ENCODE measurements around the gene GRIK4. TPM values are rescaled to one million over a fixed set of nuclear protein-coding genes. Genes with fewer than 3 reads are reported as not detected.

The GRIK4 gene
- total and polyA plus RNA-seq, 2 experiments from 2014 or later, result not detected

DNA sequence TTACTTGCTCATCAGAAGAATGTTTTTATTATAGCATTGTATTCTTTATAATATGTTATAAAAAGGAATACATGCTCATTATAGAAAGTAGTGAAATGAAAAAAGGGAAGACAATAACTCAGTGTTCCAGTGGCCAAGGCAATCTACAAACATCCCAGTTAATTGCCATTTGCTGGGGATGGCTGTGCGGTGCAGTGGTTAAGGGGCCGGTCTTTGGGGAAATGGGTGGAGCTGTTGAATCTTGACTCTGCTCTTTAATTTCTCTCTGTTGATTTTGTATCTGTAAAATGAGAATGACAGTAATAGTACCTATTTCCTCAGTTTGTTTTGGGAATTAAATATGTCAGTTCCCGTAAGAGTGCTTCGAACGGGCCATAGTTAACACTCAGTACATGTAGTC lies 299.7 kb downstream of the GRIK4 start:
- H3K9ac ChIP-seq, result no peak overlapping the region
- no peaks in the 10 kb centered on the region for H3K36me3 ChIP-seq (ENCODE audit: low read depth)
- no peaks in the 10 kb centered on the region; the same call in 1 of the 2 replicates for H3F3A ChIP-seq (ENCODE audit: insufficient read depth)
- in situ Hi-C loops (cut with MboI), result no loop called here
- H3K27ac ChIP-seq, result no peak overlapping the region
- peaks cover 11% of the 10 kb centered on the region; the same call in 1 of the 2 replicates for H3K27me3 ChIP-seq (replicated peaks; ENCODE audit: insufficient read depth)
- H3K4me3 ChIP-seq, result no peak overlapping the region
- peaks cover 4% of the 10 kb centered on the region; the same call in 1 of the 2 replicates for H3K4me1 ChIP-seq (ENCODE audit: insufficient read depth)
- H3K4me2 ChIP-seq (ENCODE audit: unreplicated experiment), result no peak overlapping the region
- no peak for DNase-seq
- TF ChIP-seq EZH2 (IDR thresholded peaks at IDR 0.05; ENCODE audit: insufficient read depth, poor library complexity, severe bottlenecking), result no peak
- no peaks in the 10 kb centered on the region for H3K79me2 ChIP-seq (ENCODE audit: insufficient read depth)
- no peaks in the 10 kb centered on the region for H4K20me1 ChIP-seq (ENCODE audit: insufficient read depth)
- 82 to 87% methylated on average over 5 of the region's 5 CpGs for WGBS, 2 experiments (ENCODE audit: low coverage in 1 of 2, low lambda C conversion rate in 2 of 2, missing lambda C conversion rate in 2 of 2)
- H2AFZ ChIP-seq, result no peak overlapping the region
- no peaks in the 10 kb centered on the region for H3K9me3 ChIP-seq (ENCODE audit: low read depth)
- no peaks in the 10 kb centered on the region for H3K9me2 ChIP-seq (ENCODE audit: insufficient read depth)

DNA sequence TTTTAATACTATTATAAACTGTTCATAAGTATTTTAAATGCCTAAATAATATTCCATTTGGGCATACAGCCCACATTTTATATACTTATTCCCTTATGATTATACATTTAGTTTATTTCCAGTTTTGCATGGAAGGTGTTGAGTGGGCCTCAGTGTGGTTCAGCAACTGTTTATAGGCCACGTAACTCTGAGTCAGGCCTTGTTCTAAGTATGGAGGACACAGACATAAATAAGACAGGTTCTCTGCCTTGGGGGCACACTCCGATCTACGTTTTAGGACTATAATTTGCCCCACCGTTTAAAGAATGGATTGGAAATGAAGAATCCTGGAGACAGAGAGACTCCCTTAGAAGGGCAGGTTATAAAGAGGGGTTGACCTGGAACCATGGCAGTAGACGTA lies 300.2 kb downstream of the GRIK4 start:
- Histone ChIP-seq H3K27me3 (replicated peaks; ENCODE audit: insufficient read depth) (peaks cover 11% of the 10 kb centered on the region; the same call in 1 of the 2 replicates), H3K79me2 (ENCODE audit: insufficient read depth) (no peaks in the 10 kb centered on the region), H3K9me2 (ENCODE audit: insufficient read depth) (no peaks in the 10 kb centered on the region), H3K4me1 (ENCODE audit: insufficient read depth) (peaks cover 4% of the 10 kb centered on the region; the same call in 1 of the 2 replicates), H2AFZ (no peak overlapping the region), H3K36me3 (ENCODE audit: low read depth) (no peaks in the 10 kb centered on the region), H3K4me3 (no peak overlapping the region), H4K20me1 (ENCODE audit: insufficient read depth) (no peaks in the 10 kb centered on the region), H3K27ac (no peak overlapping the region), H3K9me3 (ENCODE audit: low read depth) (no peaks in the 10 kb centered on the region), H3F3A (ENCODE audit: insufficient read depth) (no peaks in the 10 kb centered on the region; the same call in 1 of the 2 replicates), H3K9ac (no peak overlapping the region), H3K4me2 (ENCODE audit: unreplicated experiment) (no peak overlapping the region)
- WGBS, 2 experiments (ENCODE audit: low coverage in 1 of 2, low lambda C conversion rate in 2 of 2, missing lambda C conversion rate in 2 of 2), result 71 to 74% methylated on average over 5 of the region's 5 CpGs
- TF ChIP-seq EZH2phosphoT487 (IDR thresholded peaks at IDR 0.05; ENCODE audit: insufficient read depth, low read depth) (no peak), EZH2 (IDR thresholded peaks at IDR 0.05; ENCODE audit: insufficient read depth, poor library complexity, severe bottlenecking) (no peak)
- in situ Hi-C loops (cut with MboI), result no loop called here
- DNase-seq, result no peak

DNA sequence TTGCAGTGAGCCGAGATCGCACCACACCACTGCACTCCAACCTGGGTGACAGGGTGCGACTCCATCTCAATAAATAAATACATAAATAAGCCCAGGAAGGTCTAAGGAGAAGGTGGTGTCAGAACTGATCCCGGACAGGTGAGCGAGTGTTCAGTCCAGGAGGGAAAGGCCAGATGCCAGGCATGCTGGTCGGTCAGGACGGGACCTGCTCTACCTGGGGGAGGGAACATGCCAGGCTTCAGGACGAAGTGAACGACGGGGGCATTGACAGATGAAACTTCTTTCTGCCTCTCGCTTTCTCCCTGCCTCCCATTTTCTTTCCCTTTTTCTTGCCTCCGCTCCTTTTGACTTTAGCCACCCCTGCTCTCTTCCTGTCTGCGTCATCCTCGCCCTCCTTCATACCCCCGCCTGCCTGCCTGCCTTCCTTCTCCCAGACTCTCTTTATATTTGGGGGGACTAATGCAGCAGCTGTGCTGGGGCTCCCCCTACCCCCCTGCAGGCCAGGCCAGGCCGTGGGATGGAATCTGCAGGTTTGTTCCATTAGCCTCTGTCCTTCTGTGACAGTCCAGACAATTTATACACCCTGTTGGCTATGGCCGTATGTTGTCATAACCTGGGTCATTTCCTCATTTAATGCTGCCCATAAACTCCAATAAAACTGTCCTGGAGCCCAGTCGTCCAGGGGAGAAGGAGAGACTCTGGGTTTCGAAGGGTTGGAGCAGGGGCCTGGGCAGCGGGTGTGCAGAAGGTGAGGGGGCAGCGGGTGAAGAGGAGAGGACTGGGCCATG lies 303.2 kb downstream of the GRIK4 start:
- Histone ChIP-seq H3K79me2 (ENCODE audit: insufficient read depth) (no peaks in the 10 kb centered on the region), H3K27ac (no peak overlapping the region), H4K20me1 (ENCODE audit: insufficient read depth) (no peaks in the 10 kb centered on the region), H3F3A (ENCODE audit: insufficient read depth) (no peaks in the 10 kb centered on the region), H2AFZ (no peak overlapping the region), H3K9ac (no peak overlapping the region), H3K4me1 (ENCODE audit: insufficient read depth) (no peaks in the 10 kb centered on the region), H3K36me3 (ENCODE audit: low read depth) (no peaks in the 10 kb centered on the region), H3K9me2 (ENCODE audit: insufficient read depth) (no peaks in the 10 kb centered on the region), H3K27me3 (replicated peaks; ENCODE audit: insufficient read depth) (peaks cover 26% of the 10 kb centered on the region), H3K4me2 (ENCODE audit: unreplicated experiment) (no peak overlapping the region), H3K4me3 (no peak overlapping the region), H3K9me3 (ENCODE audit: low read depth) (no peaks in the 10 kb centered on the region)
- no peak for DNase-seq
- TF ChIP-seq EZH2phosphoT487 (IDR thresholded peaks at IDR 0.05; ENCODE audit: insufficient read depth, low read depth) (no peak), EZH2 (IDR thresholded peaks at IDR 0.05; ENCODE audit: insufficient read depth, poor library complexity, severe bottlenecking) (no peak)
- in situ Hi-C loops (cut with MboI), result no loop called here
- WGBS, 2 experiments (ENCODE audit: low coverage in 1 of 2, low lambda C conversion rate in 2 of 2, missing lambda C conversion rate in 2 of 2), result 76% methylated on average over 20 to 21 of the region's 21 CpGs

DNA sequence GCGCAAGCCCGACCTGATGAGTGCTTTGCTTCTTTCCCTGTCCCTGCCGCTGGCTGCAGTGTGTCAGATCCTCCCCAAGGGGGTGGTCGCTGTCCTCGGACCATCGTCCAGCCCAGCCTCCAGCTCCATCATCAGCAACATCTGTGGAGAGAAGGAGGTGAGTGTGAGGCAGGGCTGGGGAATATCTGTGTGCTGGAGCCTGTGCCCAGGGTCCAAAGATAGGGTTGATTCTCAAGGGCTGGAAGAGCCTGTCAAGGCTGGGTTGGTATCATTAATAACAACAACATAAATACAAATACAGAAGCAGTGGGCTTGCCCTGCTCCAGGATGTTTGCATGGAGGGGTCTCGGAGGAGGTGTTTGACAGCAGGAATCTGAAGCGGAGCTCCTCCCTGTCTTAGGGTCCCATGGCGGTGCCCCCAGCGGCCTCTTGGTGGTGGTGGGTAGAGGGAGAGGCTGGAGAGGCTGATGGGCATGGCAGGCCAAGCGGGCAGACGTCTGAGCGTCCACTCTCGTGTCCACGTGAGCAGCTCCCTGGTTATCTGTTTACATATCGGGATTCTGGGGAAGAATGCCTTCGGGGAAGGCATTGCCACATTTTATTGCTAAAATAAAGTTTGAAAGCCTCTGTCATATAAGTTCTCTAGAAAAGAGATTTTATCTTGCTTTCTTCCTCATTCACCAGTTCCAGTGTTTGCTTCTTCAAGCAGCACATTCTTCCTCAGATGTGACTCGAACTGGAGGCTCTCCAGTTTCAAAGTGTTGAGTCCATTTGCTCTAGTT lies 304.0 kb downstream of the GRIK4 start:
- H3K4me3 ChIP-seq, result no peak overlapping the region
- H3K4me2 ChIP-seq (ENCODE audit: unreplicated experiment), result no peak overlapping the region
- H3K4me1 ChIP-seq (ENCODE audit: insufficient read depth), result no peaks in the 10 kb centered on the region
- no peak for TF ChIP-seq EZH2phosphoT487 (IDR thresholded peaks at IDR 0.05; ENCODE audit: insufficient read depth, low read depth)
- no peak for TF ChIP-seq EZH2 (IDR thresholded peaks at IDR 0.05; ENCODE audit: insufficient read depth, poor library complexity, severe bottlenecking)
- H4K20me1 ChIP-seq (ENCODE audit: insufficient read depth), result no peaks in the 10 kb centered on the region
- 69 to 72% methylated on average over 18 of the region's 18 CpGs for WGBS, 2 experiments (ENCODE audit: low coverage in 1 of 2, low lambda C conversion rate in 2 of 2, missing lambda C conversion rate in 2 of 2)
- no peak overlapping the region for H3K27ac ChIP-seq
- in situ Hi-C loops (cut with MboI), result no loop called here
- H3F3A ChIP-seq (ENCODE audit: insufficient read depth), result no peaks in the 10 kb centered on the region
- no peak overlapping the region for H2AFZ ChIP-seq
- no peaks in the 10 kb centered on the region for H3K9me3 ChIP-seq (ENCODE audit: low read depth)
- H3K9ac ChIP-seq, result no peak overlapping the region
- no peaks in the 10 kb centered on the region for H3K36me3 ChIP-seq (ENCODE audit: low read depth)
- DNase-seq, result no peak
- no peaks in the 10 kb centered on the region for H3K79me2 ChIP-seq (ENCODE audit: insufficient read depth)
- H3K9me2 ChIP-seq (ENCODE audit: insufficient read depth), result no peaks in the 10 kb centered on the region
- H3K27me3 ChIP-seq (replicated peaks; ENCODE audit: insufficient read depth), result peaks cover 31% of the 10 kb centered on the region
